Left lung (tissue), 14 donors: ENCODE data around the gene PAX6. TPM values are rescaled to one million over a fixed set of nuclear protein-coding genes. Genes with fewer than 3 reads are reported as not detected.
A peak's percentile ranks its signal among the peaks of the same experiment; 100 is the strongest.

Experiments
- ATAC-seq: fragments of 200-7000 bp; cut with Tn5 transposase; one replicate; pipeline ENCODE4 v1.9.1; 2020; ENCODE audit warnings: moderate library complexity
- DNase-seq, 4 donors: peaks; one replicate each; pipeline ENCODE4 v3.0.0-alpha.2; 2013 to 2020
- H3K27ac ChIP-seq, 2 donors: fragments of 200-600 bp; sonication (generic) in 1 of 2; one replicate each; pipeline versions ENCODE4 v1.5.0 to v1.8.0; 2020 to 2021
- H3K27me3 ChIP-seq, 2 donors: fragments of 200-600 bp; sonication (generic) in 1 of 2; one replicate each; pipeline versions ENCODE4 v1.5.0 to v1.8.0; 2020 to 2021
- H3K36me3 ChIP-seq, 2 donors: fragments of 200-600 bp; sonication (generic) in 1 of 2; one replicate each; pipeline versions ENCODE4 v1.5.0 to v1.8.0; 2020 to 2021
- H3K4me1 ChIP-seq, 2 donors: fragments of 200-600 bp; one replicate each; pipeline ENCODE4 v1.8.0; 2021
- H3K4me3 ChIP-seq, 2 donors: fragments of 200-600 bp; sonication (generic) in 1 of 2; one replicate each; pipeline versions ENCODE4 v1.5.0 to v1.8.0; 2020 to 2021; ENCODE audit warnings: mild to moderate bottlenecking in 1 of 2
- H3K9me3 ChIP-seq, 2 donors: fragments of 200-600 bp; sonication (generic) in 1 of 2; one replicate each; pipeline versions ENCODE4 v1.5.0 to v1.8.0; 2020 to 2021
- CTCF ChIP-seq, 2 donors: fragments of 200-600 bp; sonication (generic) in 1 of 2; IDR thresholded peaks; one replicate each; pipeline versions ENCODE4 v1.5.0 to v1.8.0; 2021; ENCODE audit warnings: antibody characterized with exemption in 2 of 2
- intact Hi-C, 2 donors: fragments of 100-400 bp; cut with DNase I; formaldehyde crosslinking; loops; one replicate each; pipeline versions ENCODE4 v1.11.2 to v1.14.2; 2022
- long read RNA-seq, 12 donors: library from polyadenylated mRNA in 2 of 12; unstranded in 2 of 12; transcript quantifications; one replicate each; pipeline ENCODE4 v2.0.0 and lab custom pipeline, GENCODE V29; 2019 to 2026
- polyA plus RNA-seq, 6 donors: library from polyadenylated mRNA; unstranded; fragments of 120-200 nt; gene quantifications; one replicate each; pipeline ENCODE4 v1.2.1, GENCODE V29; 2013; ENCODE audit not compliant: insufficient read length in 6 of 6
- total RNA-seq, 2 donors: library from RNA; stranded (reverse); fragmentation: NEBNext Ultra II Directional; extraction: Animal tissue kit (Norgen Biotek cat#: 25700); gene quantifications; one replicate each; pipeline ENCODE4 v1.2.1, GENCODE V29; 2021
- donor health status: DM: no; HTN: yes; CAD: no.
- donor health status: DM: no; HTN: no; CAD: no.

PAX6 gene
- not detected for total RNA-seq
- under 1 TPM in 4 of 6 donors, not detected in 2; 0.07 to 0.18 (median 0.10) TPM for polyA plus RNA-seq
- long read RNA-seq, donor 1 = 0 reads
- long read RNA-seq, donor 2 = 0 reads
- long read RNA-seq, donor 3 = 0 reads
- long read RNA-seq, donor 4 = 0 reads
- long read RNA-seq, donor 5 = 0 reads
- long read RNA-seq, donor 6 = 0 reads
- long read RNA-seq, donor 7 = 0 reads
- long read RNA-seq, donor 8 = 0 reads
- long read RNA-seq, donor 9 = 0 reads
- long read RNA-seq, donor 10 = 0 reads
- long read RNA-seq, donor 11, full-length matches to known transcripts = 7 of 24 reads
- long read RNA-seq, donor 11, partial matches to known transcripts = 17 of 24 reads
- long read RNA-seq, donor 11, other reads (novel, unspliced or antisense) = 0 of 24 reads
- long read RNA-seq, donor 12 = 0 reads

GRCh38 chr11:31810779-31811647 lies at the start of gene PAX6:
Gene PAX6, minus strand, starts transcription at chr11:31811322. Its CDS starts 4,911 bp downstream, at chr11:31806411.
- H3K36me3 ChIP-seq = no peaks in the 10 kb centered on the region
- H3K27ac ChIP-seq = no peak within 1 kb of the TSS
- H3K4me1 ChIP-seq = peaks cover 22 to 67% of the 10 kb centered on the region in 2 donors
- no peak for TF ChIP-seq CTCF (IDR thresholded peaks at IDR 0.05)
- H3K27me3 ChIP-seq = peaks cover 97 to 100% of the 10 kb centered on the region in 2 donors
- H3K4me3 ChIP-seq = peak within 1 kb of the TSS in 1 of 2 donors; percentile 22
- intact Hi-C loops = no loop called here
- no peaks in the 10 kb centered on the region for H3K9me3 ChIP-seq
- ATAC-seq (peak; percentile 5), DNase-seq (peak in 2 of 4 donors; percentile 41 to 80)

DNA sequence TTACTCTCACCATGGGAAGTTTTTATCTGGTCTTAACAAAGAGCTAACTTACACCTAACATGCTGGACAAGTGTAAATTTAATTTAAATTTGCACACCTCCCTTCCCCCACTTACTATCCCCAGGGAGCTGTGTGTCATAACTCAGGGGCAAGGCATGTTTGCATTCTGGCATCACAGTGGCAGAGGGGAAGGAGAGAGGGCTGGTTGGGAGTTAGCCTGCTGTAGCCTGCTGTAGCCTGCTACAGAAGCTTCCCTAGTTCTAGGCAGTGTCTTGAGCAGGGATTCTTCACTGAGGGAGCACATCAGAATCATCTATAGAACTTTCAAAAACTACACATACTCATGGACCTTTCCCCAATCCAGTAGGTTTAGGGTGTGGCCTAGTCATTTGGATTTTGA lies 49.3 kb upstream of the PAX6 start:
- H3K36me3 ChIP-seq = no peaks in the 10 kb centered on the region
- ATAC-seq (no peak), DNase-seq (no peak)
- H3K4me1 ChIP-seq = no peaks in the 10 kb centered on the region
- H3K4me3 ChIP-seq = no peak overlapping the region
- H3K9me3 ChIP-seq = no peaks in the 10 kb centered on the region
- H3K27ac ChIP-seq = no peak overlapping the region
- TF ChIP-seq CTCF (IDR thresholded peaks at IDR 0.05) = no peak
- peaks cover 0 to 40% of the 10 kb centered on the region in 2 donors for H3K27me3 ChIP-seq
- intact Hi-C loops = no loop called here

- intact Hi-C loops = no loop called here
- H3K36me3 ChIP-seq = no peaks in the 10 kb centered on the region
- ATAC-seq (no peak), DNase-seq (no peak)
- no peak for TF ChIP-seq CTCF (IDR thresholded peaks at IDR 0.05)
- no peaks in the 10 kb centered on the region for H3K9me3 ChIP-seq
- no peaks in the 10 kb centered on the region for H3K4me1 ChIP-seq
- H3K4me3 ChIP-seq = no peak overlapping the region
- H3K27me3 ChIP-seq = peaks cover 0 to 18% of the 10 kb centered on the region in 2 donors
- H3K27ac ChIP-seq = no peak overlapping the region
These were observed 45.1 kb upstream of the PAX6 start for GRCh38 chr11:31856248-31856647.

DNA sequence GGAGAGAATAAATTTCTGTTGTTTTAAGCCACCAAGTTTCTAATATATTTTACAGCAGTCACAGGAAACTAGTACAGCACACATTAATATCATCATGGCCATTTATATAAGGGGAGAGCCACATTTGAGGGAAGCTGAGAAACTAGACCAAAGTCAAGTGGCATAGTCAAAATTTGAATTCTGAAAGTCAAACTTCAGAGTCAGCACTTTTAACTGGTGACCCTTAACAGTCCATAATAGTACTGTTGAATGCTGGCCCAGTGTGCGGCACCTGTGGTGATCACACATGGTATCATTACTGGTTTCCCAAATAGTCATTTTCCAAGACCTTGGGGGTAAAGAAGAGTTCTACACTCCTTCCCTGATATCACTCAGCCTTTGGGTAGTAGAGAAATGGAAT lies 44.3 kb upstream of the PAX6 start:
- H3K27ac ChIP-seq = no peak overlapping the region
- intact Hi-C loops = no loop called here
- no peaks in the 10 kb centered on the region for H3K9me3 ChIP-seq
- H3K27me3 ChIP-seq = peaks cover 0 to 18% of the 10 kb centered on the region in 2 donors
- H3K4me3 ChIP-seq = no peak overlapping the region
- no peaks in the 10 kb centered on the region for H3K4me1 ChIP-seq
- no peaks in the 10 kb centered on the region for H3K36me3 ChIP-seq
- ATAC-seq (no peak), DNase-seq (no peak)
- no peak for TF ChIP-seq CTCF (IDR thresholded peaks at IDR 0.05)

- intact Hi-C loops = no loop called here
- H3K27me3 ChIP-seq = peaks cover 0 to 27% of the 10 kb centered on the region in 2 donors
- no peak for DNase-seq
These were observed 39.2 kb upstream of the PAX6 start for GRCh38 chr11:31850365-31850764.

More at GRCh38 chr11:31850365-31850764, 39.2 kb upstream of the PAX6 start:
- Histone ChIP-seq H3K27ac (no peak overlapping the region), H3K36me3 (no peaks in the 10 kb centered on the region), H3K4me1 (no peaks in the 10 kb centered on the region), H3K9me3 (no peaks in the 10 kb centered on the region), H3K4me3 (no peak overlapping the region)
- TF ChIP-seq CTCF (IDR thresholded peaks at IDR 0.05) = no peak
- ATAC-seq = no peak
